SJSA1 (cell line): ENCODE results near the gene COMMD1. TPM values are rescaled to one million over a fixed set of nuclear protein-coding genes. Genes with fewer than 3 reads are reported as not detected.
"Not testable (repeated sequence)": the region's sequence is repeated elsewhere in the genome, so short reads cannot be mapped to it uniquely, and the experiment has no call there.

ENCODE experiments used
- DNase-seq, 2 experiments: peaks; one replicate each; pipeline ENCODE4 v3.0.0-alpha.2; 2015 to 2020; ENCODE audit warnings: low spot score in 2 of 2, low read depth in 1 of 2
- H3K27ac ChIP-seq: fragments of 250-450 bp; sonication (Bioruptor Pico); 2 replicates; pipeline ENCODE4 v1.5.1; 2020; ENCODE audit warnings: mild to moderate bottlenecking, moderate library complexity
- H3K27me3 ChIP-seq: fragments of 250-450 bp; sonication (Bioruptor Pico); replicated peaks from 2 replicates; pipeline ENCODE4 v1.5.1; 2020; ENCODE audit warnings: mild to moderate bottlenecking, moderate library complexity
- H3K36me3 ChIP-seq: fragments of 250-450 bp; sonication (Bioruptor Pico); 2 replicates; pipeline ENCODE4 v1.5.1; 2020; ENCODE audit warnings: mild to moderate bottlenecking
- H3K4me1 ChIP-seq: fragments of 250-450 bp; sonication (Bioruptor Pico); replicated peaks from 2 replicates; pipeline ENCODE4 v1.6.1; 2021; ENCODE audit warnings: mild to moderate bottlenecking
- H3K4me3 ChIP-seq: fragments of 250-450 bp; sonication (Bioruptor Pico); 2 replicates; pipeline ENCODE4 v1.5.1; 2020; ENCODE audit warnings: mild to moderate bottlenecking
- H3K9me3 ChIP-seq: fragments of 250-450 bp; sonication (Bioruptor Pico); replicated peaks from 2 replicates; pipeline ENCODE4 v1.5.1; 2020; ENCODE audit warnings: mild to moderate bottlenecking
- total RNA-seq: library from RNA; depleted of rRNA; stranded (reverse); fragments of >200 nt; shearing (Covaris generic); gene quantifications from 2 replicates; pipeline ENCODE4 v1.2.3, GENCODE V29; 2014

The COMMD1 gene
- total RNA-seq, 1 experiment from 2014 or later, result 62.2 TPM

- Histone ChIP-seq H3K27me3 (no peaks in the 10 kb centered on the region), H3K4me3 (no peak overlapping the region), H3K27ac (no peak overlapping the region), H3K36me3 (no peaks in the 10 kb centered on the region), H3K4me1 (no peaks in the 10 kb centered on the region), H3K9me3 (no peaks in the 10 kb centered on the region)
- DNase-seq, result no peak
Measured at GRCh38 chr2:62112179-62112578, 206.7 kb downstream of the COMMD1 start.

GRCh38 chr2:62114564-62114963 lies 209.1 kb downstream of the COMMD1 start:
- H3K4me1 ChIP-seq, result no peaks in the 10 kb centered on the region
- H3K36me3 ChIP-seq, result no peaks in the 10 kb centered on the region
- no peak overlapping the region for H3K27ac ChIP-seq
- no peaks in the 10 kb centered on the region for H3K9me3 ChIP-seq
- H3K4me3 ChIP-seq, result no peak overlapping the region
- H3K27me3 ChIP-seq, result no peaks in the 10 kb centered on the region
- no peak for DNase-seq

GRCh38 chr2:62116983-62117382 lies 211.5 kb downstream of the COMMD1 start:
- Histone ChIP-seq H3K36me3 (no peaks in the 10 kb centered on the region), H3K9me3 (no peaks in the 10 kb centered on the region), H3K4me1 (no peaks in the 10 kb centered on the region), H3K4me3 (no peak overlapping the region), H3K27me3 (no peaks in the 10 kb centered on the region), H3K27ac (no peak overlapping the region)
- no peak for DNase-seq

- DNase-seq, result no peak
- Histone ChIP-seq H3K4me3 (no peak overlapping the region), H3K9me3 (no peaks in the 10 kb centered on the region), H3K27me3 (no peaks in the 10 kb centered on the region), H3K4me1 (no peaks in the 10 kb centered on the region), H3K27ac (no peak overlapping the region), H3K36me3 (no peaks in the 10 kb centered on the region)
Measured at GRCh38 chr2:62118160-62118559, 212.7 kb downstream of the COMMD1 start.

GRCh38 chr2:62119311-62119974 lies 214.0 kb downstream of the COMMD1 start:
- Histone ChIP-seq H3K27me3 (no peaks in the 10 kb centered on the region), H3K4me3 (no peak overlapping the region), H3K27ac (no peak overlapping the region), H3K36me3 (no peaks in the 10 kb centered on the region), H3K4me1 (no peaks in the 10 kb centered on the region), H3K9me3 (no peaks in the 10 kb centered on the region)
- DNase-seq, result no peak

GRCh38 chr2:62126239-62126638 lies 220.8 kb downstream of the COMMD1 start:
- not testable (repeated sequence) for DNase-seq, H3K27ac ChIP-seq, H3K4me1 ChIP-seq, H3K4me3 ChIP-seq, H3K36me3 ChIP-seq, H3K9me3 ChIP-seq, H3K27me3 ChIP-seq

GRCh38 chr2:62133320-62133823 lies 227.9 kb downstream of the COMMD1 start:
- DNase-seq, result no peak
- Histone ChIP-seq H3K27me3 (no peaks in the 10 kb centered on the region), H3K4me1 (no peaks in the 10 kb centered on the region), H3K27ac (no peak overlapping the region), H3K36me3 (no peaks in the 10 kb centered on the region), H3K9me3 (no peaks in the 10 kb centered on the region), H3K4me3 (no peak overlapping the region)

GRCh38 chr2:62136956-62137830 lies 231.7 kb downstream of the COMMD1 start:
- no peak for DNase-seq
- no peaks in the 10 kb centered on the region for H3K9me3 ChIP-seq

GRCh38 chr2:62140426-62141141 lies 235.1 kb downstream of the COMMD1 start:
- Histone ChIP-seq H3K4me3 (no peak overlapping the region), H3K4me1 (no peaks in the 10 kb centered on the region), H3K27ac (no peak overlapping the region), H3K27me3 (no peaks in the 10 kb centered on the region), H3K36me3 (no peaks in the 10 kb centered on the region), H3K9me3 (no peaks in the 10 kb centered on the region)
- DNase-seq, result no peak

More at GRCh38 chr2:62136956-62137830, 231.7 kb downstream of the COMMD1 start:
- Histone ChIP-seq H3K27me3 (no peaks in the 10 kb centered on the region), H3K27ac (no peak overlapping the region), H3K36me3 (no peaks in the 10 kb centered on the region), H3K4me3 (no peak overlapping the region), H3K4me1 (no peaks in the 10 kb centered on the region)

- Histone ChIP-seq H3K27ac (no peak overlapping the region), H3K27me3 (no peaks in the 10 kb centered on the region), H3K36me3 (no peaks in the 10 kb centered on the region), H3K4me3 (no peak overlapping the region), H3K9me3 (no peaks in the 10 kb centered on the region), H3K4me1 (no peaks in the 10 kb centered on the region)
- DNase-seq, result no peak
Measured at GRCh38 chr2:62141142-62141740, 235.8 kb downstream of the COMMD1 start.

GRCh38 chr2:62142054-62142453 lies 236.6 kb downstream of the COMMD1 start:
- Histone ChIP-seq H3K27me3 (no peaks in the 10 kb centered on the region), H3K4me1 (no peaks in the 10 kb centered on the region)
- DNase-seq, result no peak

GRCh38 chr2:62143696-62144095 lies 238.2 kb downstream of the COMMD1 start:
- H3K4me3 ChIP-seq, result no peak overlapping the region
- DNase-seq, result no peak
- H3K27ac ChIP-seq, result no peak overlapping the region

More at GRCh38 chr2:62142054-62142453, 236.6 kb downstream of the COMMD1 start:
- Histone ChIP-seq H3K9me3 (no peaks in the 10 kb centered on the region), H3K4me3 (no peak overlapping the region), H3K36me3 (no peaks in the 10 kb centered on the region), H3K27ac (no peak overlapping the region)

GRCh38 chr2:62144689-62145477 lies 239.4 kb downstream of the COMMD1 start:
- H3K4me1 ChIP-seq, result no peaks in the 10 kb centered on the region
- no peak overlapping the region for H3K4me3 ChIP-seq
- H3K27ac ChIP-seq, result no peak overlapping the region
- H3K27me3 ChIP-seq, result no peaks in the 10 kb centered on the region
- H3K9me3 ChIP-seq, result no peaks in the 10 kb centered on the region
- no peaks in the 10 kb centered on the region for H3K36me3 ChIP-seq
- DNase-seq, result no peak

More at GRCh38 chr2:62143696-62144095, 238.2 kb downstream of the COMMD1 start:
- Histone ChIP-seq H3K9me3 (no peaks in the 10 kb centered on the region), H3K4me1 (no peaks in the 10 kb centered on the region), H3K27me3 (no peaks in the 10 kb centered on the region), H3K36me3 (no peaks in the 10 kb centered on the region)
